AG09319 (cell line): ENCODE measurements around the gene PODXL.

Source experiments
- DNase-seq: peaks from one replicate; pipeline ENCODE4 v3.0.0-alpha.2; 2010; ENCODE audit warnings: low read depth; ENCODE audit errors: extremely low read depth
- TF ChIP-seq, protein P1 (sequence below): IDR thresholded peaks from 2 replicates; pipeline ENCODE4 v1.5.1; 2011; ENCODE audit warnings: low read depth, mild to moderate bottlenecking, inconsistent platforms, low read length, moderate library complexity

PODXL gene

DNA sequence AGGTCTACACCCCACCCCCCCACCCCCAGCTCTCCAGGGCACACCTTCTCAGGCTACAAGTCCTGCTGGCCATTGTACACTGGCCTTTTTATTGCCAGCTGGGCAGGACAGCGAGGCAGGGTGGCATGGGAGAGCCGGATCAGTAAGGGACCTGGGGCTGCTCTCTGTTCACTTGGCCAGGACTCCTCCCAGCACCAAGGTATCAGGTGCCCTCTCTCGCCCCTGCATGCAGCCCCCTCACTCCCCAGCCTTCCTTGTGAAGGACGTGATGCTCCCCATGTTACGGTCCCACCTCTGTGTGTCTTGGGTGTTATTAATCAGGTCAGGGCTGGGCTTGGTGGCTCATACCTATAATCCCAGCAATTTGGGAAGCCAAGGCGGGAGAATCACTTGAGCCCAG, 26.3 kb downstream of the PODXL start:
- TF ChIP-seq, protein P1, sequence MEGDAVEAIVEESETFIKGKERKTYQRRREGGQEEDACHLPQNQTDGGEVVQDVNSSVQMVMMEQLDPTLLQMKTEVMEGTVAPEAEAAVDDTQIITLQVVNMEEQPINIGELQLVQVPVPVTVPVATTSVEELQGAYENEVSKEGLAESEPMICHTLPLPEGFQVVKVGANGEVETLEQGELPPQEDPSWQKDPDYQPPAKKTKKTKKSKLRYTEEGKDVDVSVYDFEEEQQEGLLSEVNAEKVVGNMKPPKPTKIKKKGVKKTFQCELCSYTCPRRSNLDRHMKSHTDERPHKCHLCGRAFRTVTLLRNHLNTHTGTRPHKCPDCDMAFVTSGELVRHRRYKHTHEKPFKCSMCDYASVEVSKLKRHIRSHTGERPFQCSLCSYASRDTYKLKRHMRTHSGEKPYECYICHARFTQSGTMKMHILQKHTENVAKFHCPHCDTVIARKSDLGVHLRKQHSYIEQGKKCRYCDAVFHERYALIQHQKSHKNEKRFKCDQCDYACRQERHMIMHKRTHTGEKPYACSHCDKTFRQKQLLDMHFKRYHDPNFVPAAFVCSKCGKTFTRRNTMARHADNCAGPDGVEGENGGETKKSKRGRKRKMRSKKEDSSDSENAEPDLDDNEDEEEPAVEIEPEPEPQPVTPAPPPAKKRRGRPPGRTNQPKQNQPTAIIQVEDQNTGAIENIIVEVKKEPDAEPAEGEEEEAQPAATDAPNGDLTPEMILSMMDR: no peak
- no peak for DNase-seq

- no peak for DNase-seq
Measured at GRCh38 chr7:131529617-131530016, 26.8 kb downstream of the PODXL start.

GRCh38 chr7:131529179-131529578, 27.2 kb downstream of the PODXL start:
- no peak for DNase-seq
- TF ChIP-seq, protein P1: no peak

More at GRCh38 chr7:131529617-131530016, 26.8 kb downstream of the PODXL start:
- TF ChIP-seq, protein P1: no peak

DNA sequence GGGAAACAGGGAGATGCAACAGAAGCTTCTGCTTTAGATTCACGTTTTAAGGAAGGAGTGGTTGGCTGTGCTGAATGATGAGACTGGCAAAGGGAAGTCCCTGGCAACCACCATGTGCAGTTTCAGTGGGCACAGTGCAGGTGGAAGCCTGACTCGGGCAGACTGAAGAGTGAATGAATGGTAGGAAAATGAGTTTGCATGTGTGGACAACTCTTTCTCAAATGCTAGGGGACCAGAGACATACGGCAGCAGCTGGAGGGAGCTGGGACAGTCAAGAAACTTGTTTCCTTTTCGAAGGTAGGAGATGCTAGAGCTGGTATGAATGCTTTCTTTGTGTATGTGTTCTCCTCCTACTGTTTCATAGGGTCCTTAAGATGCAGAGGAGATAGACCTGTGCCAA, 29.0 kb downstream of the PODXL start:
- DNase-seq: no peak
- TF ChIP-seq, protein P1: no peak

- no peak for DNase-seq
Measured at GRCh38 chr7:131525820-131526219, 30.6 kb downstream of the PODXL start.

DNA sequence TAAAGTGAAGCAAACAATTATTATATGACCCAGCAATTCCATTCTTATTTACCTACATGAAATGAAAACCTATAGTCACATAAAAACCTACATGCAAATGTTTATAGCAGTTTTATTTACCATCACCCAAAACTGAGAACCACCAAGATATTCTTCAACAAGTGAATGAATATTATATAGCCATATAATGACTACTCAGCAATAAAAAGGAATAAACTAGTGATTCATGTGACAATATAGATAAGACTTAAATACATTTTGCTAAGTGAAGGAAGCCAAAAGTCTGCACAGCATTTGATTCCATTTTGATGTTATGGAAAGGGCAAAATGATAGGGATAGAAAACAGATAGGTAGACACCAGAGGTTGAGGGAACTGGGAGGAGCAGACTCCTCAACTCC, 31.7 kb downstream of the PODXL start:
- TF ChIP-seq, protein P1: no peak
- DNase-seq: no peak

More at GRCh38 chr7:131525820-131526219, 30.6 kb downstream of the PODXL start:
- TF ChIP-seq, protein P1: no peak

DNA sequence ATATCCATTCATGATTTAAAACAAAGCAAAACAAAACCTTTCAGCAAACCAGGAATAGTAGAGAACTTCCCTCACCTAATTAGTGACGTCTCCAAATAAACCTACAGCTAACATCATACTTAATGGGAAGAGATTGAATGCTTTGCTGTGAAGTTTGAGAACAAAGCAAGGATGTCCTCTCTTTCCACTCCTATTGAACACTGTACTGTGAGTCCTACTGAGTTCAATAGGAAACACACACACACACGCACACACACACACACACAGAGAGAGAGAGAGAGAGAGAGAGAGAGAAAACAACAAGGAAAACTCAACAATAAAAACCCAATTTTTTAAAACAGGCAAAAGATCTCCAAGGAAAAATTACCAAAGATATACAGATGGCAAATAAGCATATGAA, 32.3 kb downstream of the PODXL start:
- TF ChIP-seq, protein P1: no peak
- no peak for DNase-seq
